ENCODE data around the gene CD300LF. TPM values are rescaled to one million over a fixed set of nuclear protein-coding genes. Genes with fewer than 3 reads are reported as not detected.

CD300LF gene
- total and polyA plus RNA-seq, 8 donors = 0.19 to 4.7 (median 0.29) TPM

GRCh38 chr17:74649909-74650308 lies 62.8 kb downstream of the CD300LF start:
- intact Hi-C loops (cut with DNase I) = loop anchor here in 1 of 3 donors (5.0 to 10.0 kb wide), 2 partner anchors 87 to 215 kb away; partner anchors contain the start of gene RAB37
- no peak for TF ChIP-seq CTCF (IDR thresholded peaks at IDR 0.05)
- Histone ChIP-seq H3K4me1 (no peaks in the 10 kb centered on the region), H3K36me3 (no peaks in the 10 kb centered on the region), H3K27me3 (no peaks in the 10 kb centered on the region), H3K4me3 (no peak overlapping the region), H3K27ac (no peak overlapping the region), H3K9me3 (no peaks in the 10 kb centered on the region)
- 36 to 43% methylated on average over 6 of the region's 6 CpGs for WGBS, 2 donors
- FAIRE-seq (no peak), ATAC-seq (no peak), DNase-seq (no peak)

GRCh38 chr17:74647871-74648672 lies 64.7 kb downstream of the CD300LF start:
- DNase-seq = no peak
- no peak for ATAC-seq
- 47 to 60% methylated on average over 9 of the region's 9 CpGs for WGBS, 2 donors
- no peak overlapping the region for H3K27ac ChIP-seq
- no peaks in the 10 kb centered on the region for H3K27me3 ChIP-seq
- no peak for TF ChIP-seq CTCF (IDR thresholded peaks at IDR 0.05)
- no peaks in the 10 kb centered on the region for H3K9me3 ChIP-seq
- no peaks in the 10 kb centered on the region for H3K36me3 ChIP-seq
- no peak overlapping the region for H3K4me3 ChIP-seq
- H3K4me1 ChIP-seq = no peaks in the 10 kb centered on the region
- intact Hi-C loops (cut with DNase I) = no loop called here
- FAIRE-seq = no peak

- DNase-seq (no peak), FAIRE-seq (no peak), ATAC-seq (peak in 1 of 4 donors; percentile 41)
- 57 to 68% methylated on average over 3 of the region's 3 CpGs for WGBS, 2 donors
- Histone ChIP-seq H3K4me1 (no peaks in the 10 kb centered on the region), H3K4me3 (no peak overlapping the region), H3K27ac (no peak overlapping the region), H3K36me3 (no peaks in the 10 kb centered on the region), H3K27me3 (no peaks in the 10 kb centered on the region), H3K9me3 (no peaks in the 10 kb centered on the region)
- intact Hi-C loops (cut with DNase I) = no loop called here
- TF ChIP-seq CTCF (IDR thresholded peaks at IDR 0.05) = no peak
Observed at GRCh38 chr17:74646231-74646630, 66.5 kb downstream of the CD300LF start.

- Histone ChIP-seq H3K4me3 (no peak overlapping the region), H3K4me1 (no peaks in the 10 kb centered on the region), H3K9me3 (no peaks in the 10 kb centered on the region), H3K27ac (no peak overlapping the region), H3K27me3 (no peaks in the 10 kb centered on the region), H3K36me3 (no peaks in the 10 kb centered on the region)
- no peak for FAIRE-seq
- 51 to 63% methylated on average over 2 of the region's 2 CpGs for WGBS, 2 donors
- ATAC-seq = no peak
- no peak for DNase-seq
- intact Hi-C loops (cut with DNase I) = no loop called here
- TF ChIP-seq CTCF (IDR thresholded peaks at IDR 0.05) = no peak
Observed at GRCh38 chr17:74645010-74645409, 67.7 kb downstream of the CD300LF start.

- Histone ChIP-seq H3K9me3 (no peaks in the 10 kb centered on the region), H3K4me3 (no peak overlapping the region), H3K27me3 (no peaks in the 10 kb centered on the region), H3K36me3 (no peaks in the 10 kb centered on the region), H3K27ac (no peak overlapping the region), H3K4me1 (no peaks in the 10 kb centered on the region)
- FAIRE-seq = no peak
- DNase-seq = no peak
- ATAC-seq = no peak
- intact Hi-C loops (cut with DNase I) = no loop called here
- TF ChIP-seq CTCF (IDR thresholded peaks at IDR 0.05) = no peak
- WGBS, 2 donors = 66 to 82% methylated on average over 2 of the region's 2 CpGs
Observed at GRCh38 chr17:74644419-74644818, 68.3 kb downstream of the CD300LF start.
